Tongue (tissue), 2 donors: ENCODE measurements around the gene OR52W1. TPM values are rescaled to one million over a fixed set of nuclear protein-coding genes. Genes with fewer than 3 reads are reported as not detected.

Source experiments
- DNase-seq: peaks from one replicate; pipeline ENCODE4 v3.0.0-alpha.2; 2015
- total RNA-seq: library from RNA; depleted of rRNA; stranded (reverse); fragments of >200 nt; gene quantifications from one replicate; pipeline ENCODE4 v1.2.3, GENCODE V29; 2014

OR52W1 gene, protein sequence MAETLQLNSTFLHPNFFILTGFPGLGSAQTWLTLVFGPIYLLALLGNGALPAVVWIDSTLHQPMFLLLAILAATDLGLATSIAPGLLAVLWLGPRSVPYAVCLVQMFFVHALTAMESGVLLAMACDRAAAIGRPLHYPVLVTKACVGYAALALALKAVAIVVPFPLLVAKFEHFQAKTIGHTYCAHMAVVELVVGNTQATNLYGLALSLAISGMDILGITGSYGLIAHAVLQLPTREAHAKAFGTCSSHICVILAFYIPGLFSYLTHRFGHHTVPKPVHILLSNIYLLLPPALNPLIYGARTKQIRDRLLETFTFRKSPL
- total RNA-seq, result not detected

DNA sequence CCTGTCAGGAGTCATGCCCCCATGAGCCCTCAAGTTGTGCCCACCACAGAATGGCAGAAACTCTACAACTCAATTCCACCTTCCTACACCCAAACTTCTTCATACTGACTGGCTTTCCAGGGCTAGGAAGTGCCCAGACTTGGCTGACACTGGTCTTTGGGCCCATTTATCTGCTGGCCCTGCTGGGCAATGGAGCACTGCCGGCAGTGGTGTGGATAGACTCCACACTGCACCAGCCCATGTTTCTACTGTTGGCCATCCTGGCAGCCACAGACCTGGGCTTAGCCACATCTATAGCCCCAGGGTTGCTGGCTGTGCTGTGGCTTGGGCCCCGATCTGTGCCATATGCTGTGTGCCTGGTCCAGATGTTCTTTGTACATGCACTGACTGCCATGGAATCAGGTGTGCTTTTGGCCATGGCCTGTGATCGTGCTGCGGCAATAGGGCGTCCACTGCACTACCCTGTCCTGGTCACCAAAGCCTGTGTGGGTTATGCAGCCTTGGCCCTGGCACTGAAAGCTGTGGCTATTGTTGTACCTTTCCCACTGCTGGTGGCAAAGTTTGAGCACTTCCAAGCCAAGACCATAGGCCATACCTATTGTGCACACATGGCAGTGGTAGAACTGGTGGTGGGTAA lies at the start of gene OR52W1:
Gene OR52W1, plus strand, starts transcription at position 51 of the 637 bp plus-strand sequence. Its CDS starts 0 bp downstream, at position 51.
- DNase-seq, result no peak

DNA sequence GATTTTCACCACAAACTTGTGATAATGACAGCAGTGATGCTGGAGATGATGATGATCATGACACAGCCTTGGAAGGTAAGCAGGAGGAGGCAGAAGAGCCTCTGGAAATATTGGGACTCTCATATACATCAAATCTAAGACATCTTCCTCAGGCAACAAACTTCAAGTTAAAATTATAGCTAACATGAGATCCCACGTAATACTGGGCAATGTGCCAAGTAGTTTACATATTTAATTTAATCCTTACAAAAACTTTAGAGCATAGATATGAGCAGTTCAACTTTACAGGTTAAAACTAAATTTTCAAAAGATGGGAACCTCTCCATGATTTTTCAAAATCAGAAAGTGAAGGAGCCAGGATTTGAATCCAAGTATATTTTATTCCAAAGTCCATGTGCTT lies 47.9 kb upstream of the OR52W1 start:
- no peak for DNase-seq

DNA sequence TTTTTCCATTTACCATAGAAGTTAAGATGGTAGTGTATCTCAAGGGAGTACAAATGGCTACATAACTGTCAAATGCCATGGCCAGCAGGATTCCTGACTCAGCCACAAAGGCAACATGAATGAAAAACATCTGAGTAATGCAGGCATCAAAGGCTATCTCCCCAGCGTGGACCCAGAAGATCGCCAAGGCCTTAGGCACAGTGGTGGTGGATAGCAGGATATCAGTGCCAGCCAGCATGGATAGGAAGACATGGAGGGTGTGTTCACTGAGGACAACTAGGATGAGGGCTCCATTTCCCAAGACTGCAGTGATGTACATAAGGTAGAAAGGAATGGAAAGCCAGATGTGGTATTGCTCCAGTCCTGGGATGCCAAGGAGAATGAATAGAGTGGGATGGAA lies 46.9 kb upstream of the OR52W1 start:
- no peak for DNase-seq

DNA sequence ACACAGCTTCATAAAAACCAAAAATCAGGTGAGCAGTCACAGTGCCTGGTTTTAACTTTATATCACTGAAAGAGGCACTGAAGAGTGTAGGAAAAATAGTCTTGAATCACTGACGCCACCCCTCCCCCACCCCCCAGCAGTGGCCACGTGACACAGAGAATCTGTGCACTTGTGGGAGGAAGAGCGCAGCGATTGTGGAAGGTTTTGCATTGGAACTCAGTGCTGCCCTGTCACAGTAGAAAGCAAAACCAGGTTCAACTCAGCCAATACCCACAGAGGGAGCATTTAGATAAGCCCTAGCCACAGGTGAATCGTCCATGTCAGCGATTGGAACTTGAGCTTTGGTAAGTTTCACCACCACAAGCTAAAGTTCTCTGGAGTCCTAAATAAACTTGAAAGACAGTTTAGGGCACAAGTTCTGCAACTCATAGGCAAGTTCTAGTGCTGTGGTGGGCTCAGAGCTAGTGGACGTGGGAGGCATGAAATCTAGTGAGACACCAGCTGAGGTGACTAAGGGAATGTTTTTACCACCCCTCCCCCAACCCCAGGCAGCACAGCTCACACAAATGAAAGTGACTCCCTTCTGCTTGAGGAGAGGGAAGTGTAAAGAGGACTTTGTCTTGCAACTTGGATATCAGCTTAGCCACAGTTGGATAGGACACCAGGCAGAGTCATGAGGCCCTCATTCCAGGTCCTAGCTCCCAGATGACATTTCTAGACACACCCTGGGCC lies 42.2 kb upstream of the OR52W1 start:
- no peak for DNase-seq

DNA sequence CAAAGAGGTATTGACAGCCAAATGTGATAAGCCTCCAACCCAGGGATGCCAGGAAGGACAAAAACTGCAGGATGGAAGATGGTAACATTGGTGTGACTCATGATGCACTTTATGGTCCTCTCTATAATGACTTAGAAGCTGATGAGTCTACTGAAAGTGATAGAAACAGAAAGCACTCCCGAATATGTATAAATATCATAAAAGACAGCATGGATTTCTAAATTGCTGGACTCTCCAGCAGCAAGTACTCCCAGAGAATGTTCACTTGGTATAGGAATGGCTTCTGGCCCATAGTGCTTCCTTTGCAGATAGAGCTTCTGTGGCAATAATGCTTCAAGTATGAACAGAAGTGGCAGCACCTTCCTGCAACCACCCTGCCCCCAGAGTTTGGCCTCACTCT lies 28.8 kb upstream of the OR52W1 start, which contains the start of gene OR52B2:
Gene OR52B2, minus strand, starts transcription at position 101 of the 400 bp plus-strand sequence. Its CDS starts 0 bp downstream, at position 101.
- DNase-seq, result no peak

DNA sequence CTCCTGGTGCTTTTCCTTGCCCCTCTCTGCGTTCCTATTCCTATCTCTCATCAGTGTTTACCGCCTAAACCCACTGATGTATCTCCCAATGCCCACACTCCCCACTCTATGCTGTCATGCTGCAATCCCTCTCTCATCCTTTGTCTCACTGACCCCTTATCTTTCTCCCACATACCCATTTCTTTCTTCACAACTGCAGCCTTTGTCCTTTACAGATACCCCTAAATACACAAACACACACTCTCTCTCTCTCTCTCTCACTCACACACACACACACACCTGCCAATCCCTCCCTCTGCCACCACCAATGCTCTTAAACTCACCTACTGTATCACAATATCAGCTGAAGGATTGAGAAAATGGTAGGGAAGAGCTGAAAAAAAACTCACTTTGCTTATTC lies 23.6 kb upstream of the OR52W1 start:
- no peak for DNase-seq

DNA sequence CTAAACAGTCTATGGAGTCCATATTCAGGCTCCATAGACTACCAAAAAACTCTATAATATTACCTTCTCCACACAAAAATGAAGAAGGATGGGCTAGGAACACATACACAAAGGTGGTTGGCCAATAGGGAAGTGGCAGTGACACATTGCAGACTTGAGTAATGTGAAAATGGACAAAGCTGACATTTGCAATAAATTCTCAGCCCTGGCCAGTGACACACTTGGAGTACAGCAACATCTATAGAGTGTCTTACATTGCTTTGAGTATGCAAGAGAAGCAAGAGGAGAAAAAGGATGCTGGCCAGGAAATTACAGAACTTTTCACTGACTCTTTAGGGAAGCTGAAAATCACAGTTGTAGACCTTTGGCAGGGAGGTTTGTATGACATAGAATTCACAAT lies 7.3 kb upstream of the OR52W1 start:
- no peak for DNase-seq

DNA sequence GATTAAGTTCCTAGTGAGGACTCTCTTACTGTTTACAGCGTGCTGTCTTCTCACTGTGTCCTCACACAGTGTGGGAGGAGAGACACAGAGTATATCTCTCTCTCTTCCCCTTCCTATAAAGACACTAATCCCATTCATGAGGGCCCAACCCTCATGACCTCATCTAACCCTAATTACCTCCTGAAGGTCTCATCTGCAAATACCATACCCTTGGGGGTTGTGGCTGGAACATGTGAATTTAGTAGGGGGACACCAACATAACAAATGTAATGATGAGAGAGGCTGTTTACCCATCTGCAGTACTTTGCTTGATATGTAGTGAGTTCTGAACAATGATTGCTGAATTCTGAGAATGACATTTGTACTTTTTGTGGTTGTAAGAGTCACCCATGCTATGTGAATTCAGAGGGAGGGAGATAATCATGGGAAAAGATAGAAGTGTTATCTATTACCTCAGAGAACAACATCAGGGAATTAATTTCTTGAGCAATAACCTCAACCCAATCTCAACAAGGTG lies 4.9 kb upstream of the OR52W1 start:
- DNase-seq, result no peak

DNA sequence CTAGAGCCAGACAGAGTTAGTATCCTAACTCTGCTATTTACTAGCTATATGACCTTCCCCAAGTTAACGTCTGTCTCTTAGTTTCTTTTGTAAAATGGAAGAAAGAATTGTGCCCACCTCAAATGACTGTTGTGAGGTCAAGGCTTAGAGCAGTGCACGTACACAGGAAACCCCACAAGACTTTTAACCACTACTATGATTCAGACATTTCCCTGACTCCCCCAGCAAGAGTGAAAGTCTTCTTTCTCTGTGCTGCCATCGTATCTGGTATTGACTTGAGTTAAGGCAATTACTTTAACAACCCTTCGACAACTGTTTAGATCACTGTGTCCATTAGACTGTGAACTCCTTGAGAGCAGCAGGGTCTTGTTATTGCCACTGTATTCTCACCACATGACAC lies 2.6 kb upstream of the OR52W1 start:
- no peak for DNase-seq

DNA sequence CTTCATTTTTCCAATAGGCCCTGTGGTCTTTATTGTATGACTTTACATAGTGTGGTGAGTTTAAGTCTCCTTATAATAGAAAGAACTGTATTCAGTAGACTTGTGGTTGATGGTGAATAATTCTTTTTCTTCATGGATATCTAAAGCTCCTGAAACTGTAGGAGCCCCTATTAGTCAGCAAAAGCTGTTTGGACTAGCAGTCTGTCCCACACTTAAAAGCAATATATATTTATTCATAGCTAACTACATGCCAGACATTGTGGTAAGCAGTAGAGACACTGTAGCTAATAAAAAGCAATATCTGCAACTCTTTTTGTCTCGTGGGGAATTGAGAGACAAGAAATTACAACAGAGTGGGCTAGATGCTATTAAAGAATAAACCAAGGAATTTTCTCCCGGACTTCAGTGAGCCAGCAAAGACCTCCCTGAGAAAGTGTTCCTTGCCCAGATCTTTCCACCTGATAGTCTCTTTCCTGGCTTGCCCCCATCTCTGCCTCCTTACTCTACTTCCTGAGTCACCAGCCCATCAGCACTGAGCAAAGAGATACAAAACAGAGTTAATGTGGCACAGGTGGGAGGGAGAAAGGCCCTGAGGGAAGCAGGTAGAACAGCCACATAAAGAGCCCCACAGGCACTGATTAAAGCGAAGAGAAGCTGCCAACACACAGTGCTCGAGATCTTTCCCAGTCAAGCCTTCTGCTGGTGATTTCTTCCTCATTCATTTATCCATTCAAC lies 1.4 kb upstream of the OR52W1 start:
- DNase-seq, result no peak

DNA sequence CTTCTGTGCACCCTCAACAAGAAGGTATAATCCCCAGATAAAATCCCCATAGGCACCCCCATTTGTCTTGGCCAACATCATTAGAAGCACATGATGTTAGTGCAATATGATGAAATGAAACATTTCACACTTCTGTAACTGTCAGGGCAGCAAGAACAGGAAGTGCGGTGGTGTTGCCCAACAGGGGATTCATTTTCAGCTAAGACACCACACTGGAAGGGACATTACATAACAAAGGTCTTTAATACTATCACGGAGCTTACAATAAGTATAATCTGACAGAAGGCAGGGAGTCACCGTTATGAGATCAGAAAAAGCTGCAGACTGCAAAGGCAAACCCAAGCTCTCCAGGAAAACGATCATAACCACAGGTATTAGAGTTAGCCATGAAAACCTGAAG lies 2.0 kb downstream of the OR52W1 start:
- DNase-seq, result peak; percentile 5

DNA sequence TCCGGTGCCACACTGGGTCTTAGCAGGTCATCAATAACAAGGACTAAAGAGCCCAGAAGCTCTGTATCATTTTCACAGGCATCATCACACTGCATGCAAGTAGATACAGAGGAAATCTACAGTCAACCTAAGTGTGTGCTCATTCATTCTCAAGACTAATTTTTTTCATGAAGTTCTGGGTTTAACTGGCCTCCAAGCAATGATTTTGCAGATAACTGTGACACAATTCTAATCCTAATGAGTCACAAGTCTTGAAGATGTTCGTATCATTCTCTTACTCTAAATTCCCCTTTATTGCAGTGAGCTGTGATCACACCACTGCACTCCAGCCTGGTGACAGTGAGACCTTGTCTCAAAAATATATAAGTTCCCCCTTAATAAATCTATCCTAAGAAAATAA lies 2.5 kb downstream of the OR52W1 start:
- no peak for DNase-seq

DNA sequence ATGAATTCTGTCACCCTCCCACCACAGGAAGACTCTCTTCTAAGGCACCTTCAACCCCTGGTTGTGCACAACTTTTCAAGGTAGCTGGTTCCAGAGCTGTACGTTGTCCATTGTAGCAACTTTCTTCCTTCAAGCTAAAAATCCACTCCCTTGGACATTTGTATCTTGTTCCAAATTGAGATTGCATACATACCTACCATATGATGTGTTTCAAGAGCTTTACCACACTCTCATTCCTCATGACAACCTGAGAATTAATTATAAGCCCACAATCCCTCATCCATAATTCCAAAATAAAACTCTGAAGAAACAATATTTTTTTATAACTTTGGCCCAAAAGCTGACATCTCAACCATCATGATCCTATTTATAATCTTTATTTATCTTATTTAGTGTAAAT lies 3.0 kb downstream of the OR52W1 start:
- no peak for DNase-seq

DNA sequence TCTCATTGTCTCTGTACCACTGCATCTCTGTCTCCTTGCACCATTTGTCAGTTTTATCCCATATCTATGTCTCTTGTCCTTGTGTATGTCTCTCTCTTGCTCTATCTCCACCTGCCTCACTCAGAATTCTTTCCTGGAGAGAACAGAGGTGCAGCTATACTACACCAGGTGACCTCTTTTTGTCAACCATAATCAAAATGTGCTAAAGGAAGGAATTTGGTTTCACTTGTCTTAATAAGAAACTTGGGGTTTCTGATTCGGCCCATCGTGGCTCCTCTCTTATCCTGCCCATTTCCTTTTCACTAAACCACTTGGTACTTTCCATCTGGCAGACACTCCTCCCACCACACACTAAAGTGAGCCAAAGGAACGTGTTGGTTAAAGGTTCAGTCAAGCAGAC lies 4.3 kb downstream of the OR52W1 start:
- DNase-seq, result no peak

DNA sequence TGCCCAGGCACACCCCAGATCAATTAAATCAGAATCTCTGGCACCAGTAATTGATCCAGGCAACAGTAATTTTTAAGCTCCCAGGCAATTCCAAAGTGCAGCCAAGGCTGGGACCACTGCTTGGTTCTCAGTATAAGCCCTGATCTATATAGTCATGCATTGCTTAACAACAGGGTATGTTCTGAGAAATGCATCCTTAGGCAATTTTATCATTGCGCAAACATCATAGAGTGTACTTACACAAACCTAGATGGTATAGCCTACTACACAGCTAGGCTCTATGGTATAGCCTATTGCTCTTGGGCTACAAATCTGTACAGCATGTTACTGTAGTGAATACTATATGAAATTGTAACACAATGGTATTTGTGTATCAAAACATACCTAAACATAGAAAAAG lies 5.7 kb downstream of the OR52W1 start:
- DNase-seq, result no peak

DNA sequence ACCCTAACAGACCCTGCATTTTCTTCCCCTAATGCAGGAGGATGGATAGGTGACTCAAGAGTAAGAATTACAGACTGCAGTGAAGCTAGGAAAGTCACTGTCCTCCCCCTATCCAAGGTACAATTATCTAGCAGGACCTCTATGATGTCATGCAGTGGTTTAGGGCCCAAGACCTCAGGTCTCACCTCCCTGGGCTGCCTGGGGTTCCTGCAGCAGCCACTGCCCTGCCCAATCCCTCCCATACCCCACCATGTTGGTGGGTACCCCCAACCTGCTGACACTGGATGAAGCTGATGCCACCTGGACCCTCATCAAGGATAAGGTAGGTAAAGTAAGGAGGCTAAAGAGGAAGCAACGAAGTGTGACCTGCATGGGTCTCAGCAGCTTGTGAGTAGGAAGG lies 6.3 kb downstream of the OR52W1 start, which contains the start of gene C11orf42:
Gene C11orf42, plus strand, starts transcription at position 192 of the 400 bp plus-strand sequence. Its CDS starts 59 bp downstream, at position 251.
- DNase-seq, result no peak

DNA sequence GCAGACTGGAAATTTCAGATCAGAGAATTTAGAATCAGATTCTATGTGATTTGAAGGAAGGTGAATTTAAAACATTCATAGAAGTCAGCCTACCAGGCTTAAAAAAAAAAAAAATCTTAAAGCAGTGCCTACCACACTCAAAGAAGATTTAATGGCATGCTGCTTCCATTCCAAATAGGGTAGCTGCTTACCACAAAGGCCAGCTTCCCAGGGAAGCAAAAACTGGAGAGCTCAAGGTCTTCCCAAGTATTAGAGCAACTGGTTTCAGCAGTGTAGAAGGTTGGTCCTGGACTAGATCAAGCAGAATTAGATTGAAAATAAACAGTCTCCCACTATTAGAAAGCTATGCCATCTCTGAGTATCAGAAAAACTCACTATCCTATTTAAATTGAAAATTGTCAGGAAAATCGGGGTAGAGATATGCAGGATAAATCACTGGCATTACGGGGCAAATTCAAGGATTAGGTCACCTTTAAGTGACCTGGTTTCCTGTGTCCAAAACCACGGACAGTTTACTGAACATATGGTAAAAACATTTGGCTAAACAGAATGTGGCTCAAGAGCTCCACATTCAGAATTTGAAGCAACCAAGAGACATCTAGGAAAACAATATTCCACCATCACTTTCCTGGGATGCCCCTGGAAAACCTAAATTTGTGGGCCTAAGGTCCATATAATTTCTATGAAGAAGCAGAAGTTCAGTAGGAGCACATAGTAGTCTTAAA lies 7.6 kb downstream of the OR52W1 start:
- DNase-seq, result no peak

DNA sequence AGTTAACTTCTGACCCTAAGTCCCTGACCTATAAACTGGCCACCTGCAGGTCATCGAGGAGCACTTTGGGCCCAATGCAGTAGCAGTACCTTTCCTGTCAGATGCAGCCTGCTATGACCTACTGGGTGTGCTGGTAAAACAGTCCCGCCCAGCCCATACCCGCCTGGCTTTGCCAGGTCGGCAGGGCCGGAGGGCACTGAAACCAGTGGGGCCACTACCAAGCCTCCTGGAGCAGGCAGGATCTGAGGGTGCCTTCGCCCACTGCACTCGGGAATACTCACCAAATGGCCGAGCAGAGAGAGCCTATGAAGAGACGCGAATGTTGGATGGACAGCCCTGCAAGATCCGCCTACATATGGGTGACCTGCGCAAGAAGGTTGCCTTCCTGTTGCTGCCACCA lies 10.8 kb downstream of the OR52W1 start:
- DNase-seq, result no peak

DNA sequence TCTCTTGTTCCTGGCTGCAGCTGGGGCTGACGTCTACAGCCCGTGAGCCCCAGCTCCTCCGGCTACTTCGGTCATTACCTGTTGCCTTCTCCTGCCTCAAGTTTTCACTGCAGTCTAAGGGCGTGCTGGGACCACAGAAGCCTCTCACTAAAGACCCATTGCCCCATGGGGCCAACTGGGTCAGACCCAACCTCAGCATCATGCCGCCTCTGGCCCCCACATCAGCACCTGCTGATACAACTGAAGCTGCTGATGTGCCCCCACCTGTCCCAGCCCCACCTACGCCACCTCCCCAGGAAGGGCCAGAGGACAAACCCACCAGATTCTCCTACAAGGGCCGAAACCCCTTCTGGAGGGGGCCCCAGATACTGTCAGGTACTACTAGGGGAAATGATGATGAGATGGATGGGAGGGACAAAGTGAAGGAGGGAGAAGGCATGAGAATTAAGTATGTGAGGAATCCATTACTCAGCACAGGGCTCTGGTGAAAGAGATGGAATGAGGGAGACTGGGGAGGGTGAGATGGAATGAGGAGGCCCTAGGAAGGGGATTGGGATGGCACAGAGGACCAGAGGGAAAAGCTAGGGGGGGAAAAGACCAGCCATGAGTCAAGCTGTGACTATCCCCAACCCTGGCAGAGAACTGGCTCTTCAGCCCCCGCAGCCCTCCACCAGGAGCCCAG lies 11.4 kb downstream of the OR52W1 start:
- no peak for DNase-seq

DNA sequence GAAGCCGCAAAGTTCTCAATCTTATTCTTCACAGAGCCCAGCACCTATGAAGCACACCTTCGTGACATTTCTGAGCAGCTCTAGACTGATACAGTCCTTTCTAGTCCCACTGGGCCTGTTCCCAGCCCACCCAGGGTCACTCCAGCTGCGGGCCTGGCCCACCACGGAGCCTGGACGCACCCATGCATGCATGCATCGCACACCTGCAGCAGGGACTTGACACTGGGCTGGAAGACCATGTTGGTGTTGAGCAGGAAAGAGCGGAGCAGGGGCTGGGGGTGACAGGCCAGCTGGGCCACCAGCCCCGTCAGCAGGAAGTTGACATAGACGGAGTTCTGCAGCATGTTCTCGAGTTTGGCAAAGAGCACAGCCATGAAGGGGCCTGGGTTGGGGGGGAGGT lies 15.5 kb downstream of the OR52W1 start:
- DNase-seq, result no peak

DNA sequence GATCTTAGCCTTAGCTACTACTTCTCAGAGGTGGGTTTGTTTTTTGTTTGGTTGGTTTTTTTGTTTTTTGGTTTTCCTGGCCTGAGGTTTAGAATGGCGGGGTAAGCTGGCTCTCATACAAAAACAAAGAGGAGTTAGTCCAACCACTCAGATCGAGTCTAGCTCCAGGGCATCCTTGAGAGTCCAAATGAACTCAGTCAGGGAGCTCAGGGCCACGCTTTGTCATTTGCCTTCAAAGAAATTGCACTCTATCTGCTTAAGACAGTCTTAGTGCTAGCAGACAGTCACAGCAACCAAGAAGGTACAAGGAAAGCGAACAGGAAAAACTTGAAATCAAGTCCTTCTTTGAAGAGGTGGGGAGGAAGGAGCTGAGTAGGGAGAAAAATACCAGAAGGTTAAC lies 17.5 kb downstream of the OR52W1 start:
- no peak for DNase-seq
